WTC11 (cell line): ENCODE data around the gene HTR1E. TPM values are rescaled to one million over a fixed set of nuclear protein-coding genes. Genes with fewer than 3 reads are reported as not detected.

Experiments used
- ATAC-seq: fragments of 200-7000 bp; cut with Tn5 transposase; 2 replicates; pipeline ENCODE4 v1.10.0; 2021; ENCODE audit warnings: mild to moderate bottlenecking, moderate library complexity
- CTCF ChIA-PET: fragments of 300-600 bp; sonication (Branson Sonifier 250); formaldehyde crosslinking; loops from one replicate; lab custom pipeline; 2021; ENCODE audit warnings: antibody characterized with exemption; lab: Charles Lee
- POLR2A ChIA-PET: fragments of 350-600 bp; sonication (Branson Sonifier 250); formaldehyde crosslinking; loops from one replicate; lab custom pipeline; 2021; ENCODE audit warnings: antibody characterized with exemption; lab: Charles Lee
- DNase-seq: peaks from one replicate; pipeline ENCODE4 v3.0.0; 2021; ENCODE audit warnings: low spot score
- H3K27ac Mint-ChIP-seq: 2 replicates; pipeline ENCODE4 v1.8.0; 2021; ENCODE audit warnings: mixed read lengths
- H3K27me3 Mint-ChIP-seq: 2 replicates; pipeline ENCODE4 v1.8.0; 2021; ENCODE audit warnings: low read depth, mild to moderate bottlenecking, moderate library complexity, mixed read lengths
- H3K36me3 Mint-ChIP-seq: 2 replicates; pipeline ENCODE4 v1.8.0; 2021; ENCODE audit warnings: mixed read lengths
- H3K4me1 Mint-ChIP-seq: 2 replicates; pipeline ENCODE4 v1.8.0; 2022; ENCODE audit warnings: mixed read lengths
- H3K4me3 Mint-ChIP-seq: 2 replicates; pipeline ENCODE4 v1.8.0; 2021; ENCODE audit warnings: mild to moderate bottlenecking, moderate library complexity, mixed read lengths
- H3K9me3 Mint-ChIP-seq: 2 replicates; pipeline ENCODE4 v1.8.0; 2021; ENCODE audit warnings: mixed read lengths
- ATF1 ChIP-seq: sonication (generic); formaldehyde crosslinking; IDR thresholded peaks from 2 replicates; pipeline ENCODE4 v1.8.1; 2023; ENCODE audit warnings: mild to moderate bottlenecking, moderate library complexity, missing genetic modification reagents
- CREM ChIP-seq: sonication (generic); formaldehyde crosslinking; IDR thresholded peaks from 2 replicates; pipeline ENCODE4 v1.8.1; 2022; ENCODE audit warnings: mild to moderate bottlenecking, missing genetic modification reagents, moderate library complexity
- E2F5 ChIP-seq: sonication (generic); formaldehyde crosslinking; IDR thresholded peaks from 2 replicates; pipeline ENCODE4 v1.8.1; 2022; ENCODE audit warnings: mild to moderate bottlenecking, moderate library complexity, missing genetic modification reagents
- ERG ChIP-seq: fragments of 250-450 bp; sonication (Bioruptor Pico); IDR thresholded peaks from 2 replicates; pipeline ENCODE4 v1.8.0; 2021; ENCODE audit warnings: mild to moderate bottlenecking
- ZBTB21 ChIP-seq: sonication (generic); formaldehyde crosslinking; IDR thresholded peaks from 2 replicates; pipeline ENCODE4 v1.8.1; 2023; ENCODE audit warnings: mild to moderate bottlenecking, missing genetic modification reagents, borderline replicate concordance
- ZNF396 ChIP-seq: fragments of 250-450 bp; sonication (Bioruptor Pico); IDR thresholded peaks from 2 replicates; pipeline ENCODE4 v1.8.0; 2021; ENCODE audit warnings: mild to moderate bottlenecking, moderate library complexity, borderline replicate concordance
- ZNF416 ChIP-seq: fragments of 250-450 bp; sonication (Bioruptor Pico); IDR thresholded peaks from 2 replicates; pipeline ENCODE4 v1.9.0; 2021; ENCODE audit warnings: mild to moderate bottlenecking, inconsistent platforms
- ZNF423 ChIP-seq: fragments of 250-450 bp; sonication (Bioruptor Pico); IDR thresholded peaks from 2 replicates; pipeline ENCODE4 v2.1.2; 2022; ENCODE audit warnings: mild to moderate bottlenecking, moderate library complexity
- ZNF425 ChIP-seq: fragments of 250-450 bp; sonication (Bioruptor Pico); conservative IDR thresholded peaks from 2 replicates; pipeline ENCODE4 v1.9.0; 2021; ENCODE audit warnings: mild to moderate bottlenecking
- total RNA-seq: library from RNA; stranded (reverse); gene quantifications from 3 replicates; pipeline ENCODE4 v1.2.3, GENCODE V29; 2021

HTR1E gene
- total RNA-seq, 1 experiment from 2014 or later, result 0.09 TPM

- no peaks in the 10 kb centered on the region for H3K36me3 Mint-ChIP-seq
- H3K9me3 Mint-ChIP-seq, result peaks cover 4% of the 10 kb centered on the region; the same call in 1 of the 2 replicates
- H3K4me1 Mint-ChIP-seq, result peaks cover 12% of the 10 kb centered on the region
- H3K4me3 Mint-ChIP-seq, result no peak overlapping the region
- no peak for DNase-seq
- no peak overlapping the region for H3K27ac Mint-ChIP-seq
- CTCF ChIA-PET, result interaction anchor here (0.6 to 1.5 kb wide), 3 partner anchors 14 to 475 kb away, joined by 3 read pairs; no protein-coding TSS in a partner anchor
- no peak for ATAC-seq
- TF ChIP-seq ZNF416 (no peak), ATF1 (CRISPR knock-in tag) (no peak), ERG (CRISPR knock-in tag) (no peak), ZBTB21 (CRISPR knock-in tag) (no peak), E2F5 (CRISPR knock-in tag) (no peak), ZNF423 (no peak), ZNF425 (CRISPR knock-in tag) (no peak), CREM (CRISPR knock-in tag) (no peak), ZNF396 (no peak)
- POLR2A ChIA-PET, result no interaction called here
- H3K27me3 Mint-ChIP-seq, result no peaks in the 10 kb centered on the region; the same call in 1 of the 2 replicates
These were observed 127.8 kb downstream of the HTR1E start for GRCh38 chr6:87065117-87065516.

Other genes starting within 250 kb of the HTR1E start
- not detected in 3 replicates for gene CGA, start 157.6 kb downstream of the HTR1E start, total RNA-seq
- 39.3 to 42.1 TPM (median 39.9 TPM) in 3 replicates for gene ZNF292, start 218.0 kb downstream of the HTR1E start, total RNA-seq